OCI-LY7 (cell line): ENCODE data around the gene IFNW1. TPM values are rescaled to one million over a fixed set of nuclear protein-coding genes. Genes with fewer than 3 reads are reported as not detected.

Experiments
- BruUV-seq: library from RNA; stranded (reverse); fragments of 400-500 nt; replicated peaks from 2 replicates; lab custom pipeline; 2021; lab: Mats Ljungman, UMichigan
- CTCF ChIA-PET: fragments of 300-600 bp; sonication (Branson Sonifier 250); formaldehyde crosslinking; loops from one replicate; lab custom pipeline; 2022; ENCODE audit warnings: antibody characterized with exemption; ENCODE audit not compliant: unreplicated experiment; lab: Charles Lee
- POLR2A ChIA-PET: fragments of 300-600 bp; sonication (Branson Sonifier 250); formaldehyde crosslinking; loops from one replicate; lab custom pipeline; 2022; ENCODE audit warnings: antibody characterized with exemption; lab: Charles Lee
- DNase-seq: peaks from one replicate; pipeline ENCODE4 v3.0.0-alpha.2; 2015; ENCODE audit warnings: low spot score
- H2AFZ ChIP-seq: fragments of 200-600 bp; sonication (generic), shearing (Covaris generic); 2 replicates; pipeline ENCODE4 v1.6.1; 2014; ENCODE audit warnings: mild to moderate bottlenecking, antibody characterized with exemption, low read length, moderate library complexity
- H3K27ac ChIP-seq: fragments of 200-600 bp; sonication (generic); 2 replicates; pipeline ENCODE4 v1.5.1; 2014; ENCODE audit warnings: mixed run types, low read depth, mild to moderate bottlenecking, moderate library complexity, low read length, inconsistent platforms; ENCODE audit not compliant: poor library complexity, severe bottlenecking
- H3K36me3 ChIP-seq: fragments of 200-600 bp; sonication (generic); 2 replicates; pipeline ENCODE4 v1.6.1; 2014; ENCODE audit warnings: mild to moderate bottlenecking, antibody characterized with exemption, low read length, moderate library complexity, mixed read lengths; ENCODE audit not compliant: insufficient read depth
- H3K4me1 ChIP-seq: fragments of 200-600 bp; sonication (generic); 2 replicates; pipeline ENCODE4 v1.5.1; 2014; ENCODE audit warnings: mild to moderate bottlenecking, low read length; ENCODE audit not compliant: insufficient read depth, poor library complexity, severe bottlenecking
- H3K4me2 ChIP-seq: fragments of 200-600 bp; sonication (generic); 2 replicates; pipeline ENCODE4 v1.6.1; 2014; ENCODE audit warnings: mild to moderate bottlenecking, low read length
- H3K4me3 ChIP-seq: fragments of 200-600 bp; sonication (generic); 2 replicates; pipeline ENCODE4 v1.5.1; 2014; ENCODE audit warnings: mild to moderate bottlenecking, low read depth, low read length; ENCODE audit not compliant: poor library complexity, severe bottlenecking
- H3K79me2 ChIP-seq: fragments of 200-600 bp; sonication (generic); 2 replicates; pipeline ENCODE4 v1.6.1; 2016; ENCODE audit warnings: low read depth, mild to moderate bottlenecking, low read length, moderate library complexity, mixed read lengths; ENCODE audit not compliant: insufficient read depth
- H3K9me2 ChIP-seq: fragments of 200-600 bp; sonication (generic); 2 replicates; pipeline ENCODE4 v1.6.1; 2016; ENCODE audit warnings: mild to moderate bottlenecking, low read length, mixed read lengths; ENCODE audit not compliant: insufficient read depth
- H3K9me3 ChIP-seq: fragments of 200-600 bp; sonication (generic); 2 replicates; pipeline ENCODE4 v1.6.1; 2014; ENCODE audit warnings: mild to moderate bottlenecking, mixed run types, low read length, mixed read lengths
- H4K20me1 ChIP-seq: fragments of 200-600 bp; sonication (generic); 2 replicates; pipeline ENCODE4 v1.6.1; 2014; ENCODE audit warnings: mild to moderate bottlenecking, antibody characterized with exemption, low read length, moderate library complexity, mixed read lengths; ENCODE audit not compliant: insufficient read depth
- CTCF ChIP-seq: fragments of 200-600 bp; sonication (generic); conservative IDR thresholded peaks from 2 replicates; pipeline ENCODE4 v1.5.1; 2014; ENCODE audit warnings: mild to moderate bottlenecking, antibody characterized with exemption, low read length, moderate library complexity, mixed read lengths
- EZH2phosphoT487 ChIP-seq: fragments of 200-600 bp; sonication (generic); IDR thresholded peaks from 2 replicates; pipeline ENCODE4 v1.6.1; 2018; ENCODE audit warnings: low read depth, borderline replicate concordance, mild to moderate bottlenecking, mixed run types, antibody characterized with exemption, low read length, moderate library complexity, mixed read lengths
- intact Hi-C: fragments of 100-400 bp; cut with micrococcal nuclease; formaldehyde crosslinking; loops from one replicate; pipeline ENCODE4 v1.10.0; 2022; ENCODE audit not compliant: unreplicated experiment
- total RNA-seq, 2 experiments: library from RNA; depleted of rRNA in 1 of 2; stranded (reverse); fragments of >200 nt in 1 of 2; shearing (Covaris generic) in 1 of 2; gene quantifications; 2 replicates each; pipeline ENCODE4 v1.2.3, GENCODE V29; 2014 to 2022

Gene IFNW1
- total RNA-seq, 2 experiments from 2014 or later: not detected

- H3K27ac ChIP-seq: no peak overlapping the region
- CTCF ChIA-PET: no interaction called here
- no peaks in the 10 kb centered on the region for H3K36me3 ChIP-seq
- intact Hi-C loops: no loop called here
- DNase-seq: no peak
- H3K79me2 ChIP-seq: no peaks in the 10 kb centered on the region
- H2AFZ ChIP-seq: no peak overlapping the region
- no peaks in the 10 kb centered on the region for H3K4me1 ChIP-seq
- no peaks in the 10 kb centered on the region for H3K9me3 ChIP-seq
- no peak overlapping the region for H3K4me3 ChIP-seq
- H3K4me2 ChIP-seq: no peak overlapping the region
- no peaks in the 10 kb centered on the region for H3K9me2 ChIP-seq
- BruUV-seq: no TSS peak
- H4K20me1 ChIP-seq: no peaks in the 10 kb centered on the region
- TF ChIP-seq CTCF (no peak), EZH2phosphoT487 (no peak)
- POLR2A ChIA-PET: no interaction called here
These were observed 23.9 kb upstream of the IFNW1 start for GRCh38 chr9:21165516-21165915.

GRCh38 chr9:21160178-21160577 is 18.5 kb upstream of the IFNW1 start:
- no peak overlapping the region for H3K4me3 ChIP-seq
- H3K79me2 ChIP-seq: no peaks in the 10 kb centered on the region
- H3K27ac ChIP-seq: no peak overlapping the region
- ChIA-PET CTCF (no interaction called here), POLR2A (interaction anchor here (1.6 kb wide), 1 partner anchor 9 kb away, joined by 4 read pairs; no protein-coding TSS in a partner anchor)
- H2AFZ ChIP-seq: no peak overlapping the region
- BruUV-seq: no TSS peak
- TF ChIP-seq CTCF (no peak), EZH2phosphoT487 (no peak)
- intact Hi-C loops: no loop called here
- H3K9me2 ChIP-seq: no peaks in the 10 kb centered on the region
- H4K20me1 ChIP-seq: no peaks in the 10 kb centered on the region
- no peak for DNase-seq
- no peaks in the 10 kb centered on the region for H3K4me1 ChIP-seq
- H3K9me3 ChIP-seq: no peaks in the 10 kb centered on the region
- no peak overlapping the region for H3K4me2 ChIP-seq
- no peaks in the 10 kb centered on the region for H3K36me3 ChIP-seq

GRCh38 chr9:21155501-21155900 is 13.9 kb upstream of the IFNW1 start:
- no peak overlapping the region for H3K27ac ChIP-seq
- no peaks in the 10 kb centered on the region for H3K4me1 ChIP-seq
- no peak overlapping the region for H3K4me2 ChIP-seq
- H3K9me3 ChIP-seq: no peaks in the 10 kb centered on the region
- H3K36me3 ChIP-seq: no peaks in the 10 kb centered on the region
- H3K79me2 ChIP-seq: no peaks in the 10 kb centered on the region
- ChIA-PET CTCF (no interaction called here), POLR2A (interaction anchor here (1.2 kb wide), 1 partner anchor 8 kb away, joined by 3 read pairs; no protein-coding TSS in a partner anchor)
- BruUV-seq: no TSS peak
- no peak for TF ChIP-seq CTCF
- no peak for TF ChIP-seq EZH2phosphoT487
- intact Hi-C loops: no loop called here
- no peak for DNase-seq
- no peaks in the 10 kb centered on the region for H4K20me1 ChIP-seq
- H3K4me3 ChIP-seq: no peak overlapping the region
- H2AFZ ChIP-seq: no peak overlapping the region
- no peaks in the 10 kb centered on the region for H3K9me2 ChIP-seq
